Measurements from ENCODE around the gene EDA. TPM values are rescaled to one million over a fixed set of nuclear protein-coding genes. Genes with fewer than 3 reads are reported as not detected.

Gene EDA
- total RNA-seq, 1 experiment from 2014 or later: 0.23 TPM

DNA sequence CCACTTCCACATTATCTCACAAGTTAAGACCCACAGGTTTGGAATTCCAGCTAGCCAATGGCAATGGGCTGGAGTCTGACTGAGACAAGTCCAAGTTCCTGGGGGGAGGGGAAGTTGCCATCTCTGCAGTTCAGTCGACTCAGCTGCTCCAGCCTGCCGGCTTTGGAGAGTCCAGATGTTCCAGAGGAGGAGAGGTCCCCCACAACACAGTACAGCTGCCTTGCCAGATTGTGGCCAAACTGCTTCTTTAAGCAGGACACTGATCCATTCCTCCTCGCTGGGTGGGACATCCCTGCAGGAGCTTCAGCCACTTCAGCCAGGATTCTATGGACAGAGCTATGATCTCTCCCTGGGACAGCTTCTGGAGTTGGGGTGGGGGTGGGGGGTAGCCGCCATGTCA, 199.2 kb downstream of the EDA start:
- H3K4me1 ChIP-seq (ENCODE audit: control insufficient read depth, insufficient read depth, low read length): no peaks in the 10 kb centered on the region
- POLR2A ChIA-PET: no interaction called here
- H3K36me3 ChIP-seq (ENCODE audit: control insufficient read depth, insufficient read depth, low read length): no peaks in the 10 kb centered on the region
- no peaks in the 10 kb centered on the region for H3K27me3 ChIP-seq (ENCODE audit: control insufficient read depth, insufficient read depth, low read length)
- no TSS peak for BruUV-seq (replicated peaks)
- TF ChIP-seq, protein P1, sequence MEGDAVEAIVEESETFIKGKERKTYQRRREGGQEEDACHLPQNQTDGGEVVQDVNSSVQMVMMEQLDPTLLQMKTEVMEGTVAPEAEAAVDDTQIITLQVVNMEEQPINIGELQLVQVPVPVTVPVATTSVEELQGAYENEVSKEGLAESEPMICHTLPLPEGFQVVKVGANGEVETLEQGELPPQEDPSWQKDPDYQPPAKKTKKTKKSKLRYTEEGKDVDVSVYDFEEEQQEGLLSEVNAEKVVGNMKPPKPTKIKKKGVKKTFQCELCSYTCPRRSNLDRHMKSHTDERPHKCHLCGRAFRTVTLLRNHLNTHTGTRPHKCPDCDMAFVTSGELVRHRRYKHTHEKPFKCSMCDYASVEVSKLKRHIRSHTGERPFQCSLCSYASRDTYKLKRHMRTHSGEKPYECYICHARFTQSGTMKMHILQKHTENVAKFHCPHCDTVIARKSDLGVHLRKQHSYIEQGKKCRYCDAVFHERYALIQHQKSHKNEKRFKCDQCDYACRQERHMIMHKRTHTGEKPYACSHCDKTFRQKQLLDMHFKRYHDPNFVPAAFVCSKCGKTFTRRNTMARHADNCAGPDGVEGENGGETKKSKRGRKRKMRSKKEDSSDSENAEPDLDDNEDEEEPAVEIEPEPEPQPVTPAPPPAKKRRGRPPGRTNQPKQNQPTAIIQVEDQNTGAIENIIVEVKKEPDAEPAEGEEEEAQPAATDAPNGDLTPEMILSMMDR (IDR thresholded peaks at IDR 0.05): no peak
- TF ChIP-seq, protein P2, sequence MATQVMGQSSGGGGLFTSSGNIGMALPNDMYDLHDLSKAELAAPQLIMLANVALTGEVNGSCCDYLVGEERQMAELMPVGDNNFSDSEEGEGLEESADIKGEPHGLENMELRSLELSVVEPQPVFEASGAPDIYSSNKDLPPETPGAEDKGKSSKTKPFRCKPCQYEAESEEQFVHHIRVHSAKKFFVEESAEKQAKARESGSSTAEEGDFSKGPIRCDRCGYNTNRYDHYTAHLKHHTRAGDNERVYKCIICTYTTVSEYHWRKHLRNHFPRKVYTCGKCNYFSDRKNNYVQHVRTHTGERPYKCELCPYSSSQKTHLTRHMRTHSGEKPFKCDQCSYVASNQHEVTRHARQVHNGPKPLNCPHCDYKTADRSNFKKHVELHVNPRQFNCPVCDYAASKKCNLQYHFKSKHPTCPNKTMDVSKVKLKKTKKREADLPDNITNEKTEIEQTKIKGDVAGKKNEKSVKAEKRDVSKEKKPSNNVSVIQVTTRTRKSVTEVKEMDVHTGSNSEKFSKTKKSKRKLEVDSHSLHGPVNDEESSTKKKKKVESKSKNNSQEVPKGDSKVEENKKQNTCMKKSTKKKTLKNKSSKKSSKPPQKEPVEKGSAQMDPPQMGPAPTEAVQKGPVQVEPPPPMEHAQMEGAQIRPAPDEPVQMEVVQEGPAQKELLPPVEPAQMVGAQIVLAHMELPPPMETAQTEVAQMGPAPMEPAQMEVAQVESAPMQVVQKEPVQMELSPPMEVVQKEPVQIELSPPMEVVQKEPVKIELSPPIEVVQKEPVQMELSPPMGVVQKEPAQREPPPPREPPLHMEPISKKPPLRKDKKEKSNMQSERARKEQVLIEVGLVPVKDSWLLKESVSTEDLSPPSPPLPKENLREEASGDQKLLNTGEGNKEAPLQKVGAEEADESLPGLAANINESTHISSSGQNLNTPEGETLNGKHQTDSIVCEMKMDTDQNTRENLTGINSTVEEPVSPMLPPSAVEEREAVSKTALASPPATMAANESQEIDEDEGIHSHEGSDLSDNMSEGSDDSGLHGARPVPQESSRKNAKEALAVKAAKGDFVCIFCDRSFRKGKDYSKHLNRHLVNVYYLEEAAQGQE (IDR thresholded peaks at IDR 0.05; ENCODE audit: insufficient read depth in 1 of 2, low read depth in 2 of 2, low read length in 1 of 2): no peak
- TF ChIP-seq POLR2AphosphoS5 (IDR thresholded peaks at IDR 0.05; ENCODE audit: low read depth, low read length) (no peak), SIN3A (IDR thresholded peaks at IDR 0.05; ENCODE audit: borderline replicate concordance, insufficient read depth, low read depth, low read length) (no peak), TCF7L2 (IDR thresholded peaks at IDR 0.05; ENCODE audit: low read depth, low read length) (no peak)
- H3K4me3 ChIP-seq (ENCODE audit: low read depth in 2 of 2, low read length in 2 of 2): no peak overlapping the region
- in situ Hi-C loops (cut with HindIII; ENCODE audit: low pct_unique_long_range_greater_than_20kb, low sequenced_read_pairs) (no loop called here), intact Hi-C loops (cut with micrococcal nuclease; ENCODE audit: unreplicated experiment) (no loop called here)
- no peaks in the 10 kb centered on the region for H3K9me3 ChIP-seq (ENCODE audit: control insufficient read depth, insufficient read depth, low read depth, low read length)
- no peak for DNase-seq (ENCODE audit: low read depth, low spot score)
- no peak overlapping the region for H3K27ac ChIP-seq (ENCODE audit: low read length)
- CTCF ChIA-PET: no interaction called here
- no peak for ATAC-seq

DNA sequence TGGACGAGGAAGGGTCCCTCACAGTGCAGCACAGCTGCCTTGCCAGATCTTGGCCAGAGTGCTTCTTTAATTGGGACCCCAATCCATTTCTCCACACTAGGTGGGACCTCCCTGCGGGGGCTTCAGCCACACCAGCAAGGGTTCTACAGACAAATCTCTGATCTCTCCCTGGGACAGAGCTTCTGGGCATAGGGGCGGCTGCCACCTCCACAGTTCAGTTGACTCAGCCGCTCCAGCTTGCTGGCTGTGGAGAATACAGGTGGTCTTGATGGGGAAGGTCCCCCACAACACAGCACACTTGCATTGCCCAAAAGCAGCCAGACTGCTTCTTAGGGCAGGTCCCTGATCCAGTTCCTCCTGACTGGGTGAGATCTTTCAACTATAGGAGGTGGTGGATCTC, 199.6 kb downstream of the EDA start:
- H3K27ac ChIP-seq (ENCODE audit: low read length): no peak overlapping the region
- no peak for ATAC-seq
- no peaks in the 10 kb centered on the region for H3K9me3 ChIP-seq (ENCODE audit: control insufficient read depth, insufficient read depth, low read depth, low read length)
- DNase-seq (ENCODE audit: low read depth, low spot score): no peak
- TF ChIP-seq, protein P2 (IDR thresholded peaks at IDR 0.05; ENCODE audit: insufficient read depth in 1 of 2, low read depth in 2 of 2, low read length in 1 of 2): no peak
- TF ChIP-seq SIN3A (IDR thresholded peaks at IDR 0.05; ENCODE audit: borderline replicate concordance, insufficient read depth, low read depth, low read length) (no peak), TCF7L2 (IDR thresholded peaks at IDR 0.05; ENCODE audit: low read depth, low read length) (no peak)
- TF ChIP-seq, protein P1 (IDR thresholded peaks at IDR 0.05): no peak
- no peaks in the 10 kb centered on the region for H3K27me3 ChIP-seq (ENCODE audit: control insufficient read depth, insufficient read depth, low read length)
- ChIA-PET CTCF (no interaction called here), POLR2A (no interaction called here)
- intact Hi-C loops (cut with micrococcal nuclease; ENCODE audit: unreplicated experiment) (no loop called here), in situ Hi-C loops (cut with HindIII; ENCODE audit: low pct_unique_long_range_greater_than_20kb, low sequenced_read_pairs) (no loop called here)
- no peaks in the 10 kb centered on the region for H3K4me1 ChIP-seq (ENCODE audit: control insufficient read depth, insufficient read depth, low read length)
- BruUV-seq (replicated peaks): no TSS peak
- H3K4me3 ChIP-seq (ENCODE audit: low read depth in 2 of 2, low read length in 2 of 2): no peak overlapping the region
- H3K36me3 ChIP-seq (ENCODE audit: control insufficient read depth, insufficient read depth, low read length): no peaks in the 10 kb centered on the region

Data from Panc1 (cell line).